Measurements from ENCODE around the gene HOXB7. TPM values are rescaled to one million over a fixed set of nuclear protein-coding genes. Genes with fewer than 3 reads are reported as not detected.

The HOXB7 gene
- total RNA-seq (1 to 10 TPM in 4 of 7 donors, under 1 TPM in 3; 0.23 to 2.9 (median 1.3) TPM), polyA plus RNA-seq (1 to 10 TPM in 1 of 2 donors, under 1 TPM in 1; 0.48 to 6.9 TPM)
- long read RNA-seq, donor 1, result 0 reads
- long read RNA-seq, donor 2, transcript HOXB7-201 (2 exons, 1,371 nt), result major isoform, 15 of 15 reads
- long read RNA-seq, donor 2, partial matches to known transcripts, result 0 of 15 reads
- long read RNA-seq, donor 2, other reads (novel, unspliced or antisense), result 0 of 15 reads
- long read RNA-seq, donor 3, partial matches to known transcripts, result 0 of 1 reads
- long read RNA-seq, donor 3, other reads (novel, unspliced or antisense), result 0 of 1 reads

DNA sequence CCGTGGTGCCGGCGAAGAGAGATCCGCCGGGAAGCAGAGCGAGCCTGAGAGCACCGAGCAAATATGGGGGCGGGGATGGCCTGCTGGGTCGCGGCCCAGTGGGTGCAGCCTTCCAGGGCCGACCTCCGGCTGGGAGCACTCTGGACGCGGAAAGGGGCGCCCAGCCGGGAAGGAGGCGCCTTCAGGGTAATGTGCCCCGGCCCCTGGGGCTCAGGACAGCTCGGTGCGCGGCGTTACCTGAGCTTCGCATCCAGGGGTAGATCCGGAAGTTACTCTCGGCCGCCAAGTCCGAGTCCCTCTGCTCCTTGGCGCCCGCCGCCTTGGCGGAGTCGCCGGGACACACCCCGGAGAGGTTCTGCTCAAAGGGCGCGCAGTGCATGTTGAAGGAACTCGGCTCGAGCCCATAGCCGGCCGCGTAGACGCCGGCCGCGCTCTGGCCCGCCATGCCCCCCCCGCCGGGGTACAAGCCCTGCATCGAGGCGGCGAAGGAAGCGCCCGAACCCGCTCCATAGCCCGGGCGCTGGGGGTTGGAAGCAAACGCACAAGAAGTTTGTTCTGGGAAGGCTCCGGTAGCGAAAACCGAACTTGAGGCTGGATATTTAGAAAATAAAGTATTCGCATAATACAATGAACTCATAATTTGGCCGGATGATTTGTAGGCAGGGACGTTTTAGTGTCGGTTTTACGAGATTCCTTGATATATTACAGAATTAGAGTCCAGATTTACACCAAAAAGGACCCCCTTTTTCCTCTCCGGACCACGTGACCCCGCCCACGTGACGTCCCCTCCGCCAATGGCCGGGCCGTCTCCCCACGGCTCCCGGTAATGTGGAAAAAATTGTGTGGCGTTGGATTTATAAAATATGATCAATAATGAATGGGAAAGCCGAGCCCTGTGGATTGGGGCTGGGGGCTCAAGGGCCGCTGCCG is at the start of gene HOXB7:
Gene HOXB7 (minus strand): TSS at position 736 of the 930 bp plus-strand sequence. CDS start 99 bp downstream, at position 637.
- Histone ChIP-seq H3K4me1 (ENCODE audit: insufficient read depth) (peaks cover 2% of the 10 kb centered on the region), H3K4me3 (peak within 1 kb of the TSS; percentile 39), H3K27ac (no peak within 1 kb of the TSS), H3K27me3 (peaks cover 5% of the 10 kb centered on the region), H3K9me3 (peaks cover 0 to 6% of the 10 kb centered on the region in 2 donors), H3K36me3 (no peaks in the 10 kb centered on the region)
- peak in 3 of 5 donors; percentile 37 to 61 (median 44) for DNase-seq
- no peak for TF ChIP-seq EP300 (IDR thresholded peaks at IDR 0.05)
- TF ChIP-seq POLR2A (IDR thresholded peaks at IDR 0.05), result no peak
- TF ChIP-seq, protein P1, sequence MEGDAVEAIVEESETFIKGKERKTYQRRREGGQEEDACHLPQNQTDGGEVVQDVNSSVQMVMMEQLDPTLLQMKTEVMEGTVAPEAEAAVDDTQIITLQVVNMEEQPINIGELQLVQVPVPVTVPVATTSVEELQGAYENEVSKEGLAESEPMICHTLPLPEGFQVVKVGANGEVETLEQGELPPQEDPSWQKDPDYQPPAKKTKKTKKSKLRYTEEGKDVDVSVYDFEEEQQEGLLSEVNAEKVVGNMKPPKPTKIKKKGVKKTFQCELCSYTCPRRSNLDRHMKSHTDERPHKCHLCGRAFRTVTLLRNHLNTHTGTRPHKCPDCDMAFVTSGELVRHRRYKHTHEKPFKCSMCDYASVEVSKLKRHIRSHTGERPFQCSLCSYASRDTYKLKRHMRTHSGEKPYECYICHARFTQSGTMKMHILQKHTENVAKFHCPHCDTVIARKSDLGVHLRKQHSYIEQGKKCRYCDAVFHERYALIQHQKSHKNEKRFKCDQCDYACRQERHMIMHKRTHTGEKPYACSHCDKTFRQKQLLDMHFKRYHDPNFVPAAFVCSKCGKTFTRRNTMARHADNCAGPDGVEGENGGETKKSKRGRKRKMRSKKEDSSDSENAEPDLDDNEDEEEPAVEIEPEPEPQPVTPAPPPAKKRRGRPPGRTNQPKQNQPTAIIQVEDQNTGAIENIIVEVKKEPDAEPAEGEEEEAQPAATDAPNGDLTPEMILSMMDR (IDR thresholded peaks at IDR 0.05), result no peak
- intact Hi-C loops (cut with DNase I), result loop anchor here in 2 of 4 donors (10.0 kb wide), 1 partner anchor 586 kb away; no protein-coding TSS in a partner anchor
- WGBS, 3 donors, result 0 to 2% (median 1%) methylated on average over 75 to 79 of the region's 79 CpGs

DNA sequence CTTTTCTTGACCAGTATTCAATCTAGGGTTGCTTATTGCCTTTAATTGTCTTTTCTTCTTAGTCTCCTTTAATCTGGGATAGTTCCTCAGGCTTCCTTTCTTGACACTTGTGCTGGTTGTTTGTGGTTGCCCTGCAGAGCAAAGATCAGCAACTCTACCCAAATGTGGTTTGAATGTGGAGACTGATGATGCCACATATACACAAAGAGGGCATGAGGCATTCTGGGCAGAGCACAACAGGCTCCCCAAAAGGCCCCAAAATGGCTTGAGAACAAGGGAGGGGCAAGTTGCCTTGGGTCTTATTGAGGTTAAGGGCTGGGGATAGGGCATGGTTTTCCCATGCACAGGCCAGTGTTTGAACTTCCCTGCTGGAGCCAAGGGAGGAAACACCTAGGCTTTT is 45.1 kb upstream of the HOXB7 start:
- Histone ChIP-seq H3K27ac (no peak overlapping the region), H3K4me1 (ENCODE audit: insufficient read depth) (no peaks in the 10 kb centered on the region), H3K36me3 (no peaks in the 10 kb centered on the region), H3K27me3 (no peaks in the 10 kb centered on the region), H3K4me3 (no peak overlapping the region), H3K9me3 (peaks cover 0 to 7% of the 10 kb centered on the region in 2 donors)
- DNase-seq, result no peak
- intact Hi-C loops (cut with DNase I), result no loop called here
- TF ChIP-seq, protein P1 (IDR thresholded peaks at IDR 0.05), result no peak
- TF ChIP-seq EP300 (IDR thresholded peaks at IDR 0.05) (no peak), POLR2A (IDR thresholded peaks at IDR 0.05) (no peak)

DNA sequence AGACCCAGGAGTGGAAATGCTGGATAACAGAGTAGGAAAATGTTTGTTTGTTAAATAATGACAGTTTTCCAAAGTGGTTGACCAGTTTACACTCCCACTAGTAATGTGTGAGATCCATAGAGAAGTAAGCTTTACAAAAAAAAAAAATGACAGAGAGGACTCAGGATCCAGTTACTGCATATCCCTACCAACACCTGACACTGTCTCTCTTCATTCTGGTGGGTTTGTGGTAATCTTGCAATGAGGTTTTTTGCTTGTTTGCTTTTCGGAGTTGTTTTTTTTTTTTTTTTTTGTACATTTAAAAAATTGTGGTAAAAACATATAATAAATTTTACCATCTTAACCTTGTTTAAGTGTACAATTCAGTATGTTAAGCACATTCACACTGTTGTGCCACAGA is 38.9 kb upstream of the HOXB7 start:
- TF ChIP-seq EP300 (IDR thresholded peaks at IDR 0.05), result no peak
- TF ChIP-seq, protein P1 (IDR thresholded peaks at IDR 0.05), result no peak
- no peak for TF ChIP-seq POLR2A (IDR thresholded peaks at IDR 0.05)
- intact Hi-C loops (cut with DNase I), result no loop called here
- Histone ChIP-seq H3K9me3 (no peaks in the 10 kb centered on the region), H3K4me1 (ENCODE audit: insufficient read depth) (no peaks in the 10 kb centered on the region), H3K27me3 (no peaks in the 10 kb centered on the region), H3K4me3 (no peak overlapping the region), H3K36me3 (no peaks in the 10 kb centered on the region), H3K27ac (no peak overlapping the region)
- WGBS, 3 donors, result 62 to 84% (median 63%) methylated on average over 1 of the region's 1 CpG
- DNase-seq, result no peak

DNA sequence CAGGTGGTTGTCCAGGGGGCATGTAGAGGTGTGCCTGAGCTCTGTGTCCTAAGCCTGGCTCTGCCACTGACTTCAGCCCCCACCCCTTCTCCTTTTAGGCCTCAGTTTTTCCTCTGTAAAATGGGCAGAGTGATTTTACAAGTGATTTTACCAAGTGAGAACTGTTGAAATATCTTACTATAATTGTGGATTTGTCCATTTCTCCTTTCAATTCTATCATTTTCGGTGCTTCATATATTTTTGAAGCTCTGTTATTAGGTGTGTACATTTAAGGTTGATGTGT is 37.1 kb upstream of the HOXB7 start:
- no peak for DNase-seq
- TF ChIP-seq, protein P1 (IDR thresholded peaks at IDR 0.05), result no peak
- TF ChIP-seq EP300 (IDR thresholded peaks at IDR 0.05) (no peak), POLR2A (IDR thresholded peaks at IDR 0.05) (no peak)
- H3K4me1 ChIP-seq (ENCODE audit: insufficient read depth), result no peaks in the 10 kb centered on the region
- H3K27me3 ChIP-seq, result no peaks in the 10 kb centered on the region
- intact Hi-C loops (cut with DNase I), result no loop called here
- 58 to 74% (median 63%) methylated on average over 1 of the region's 1 CpG for WGBS, 3 donors
- H3K9me3 ChIP-seq, result no peaks in the 10 kb centered on the region
- no peaks in the 10 kb centered on the region for H3K36me3 ChIP-seq
- no peak overlapping the region for H3K4me3 ChIP-seq
- no peak overlapping the region for H3K27ac ChIP-seq
